ENCODE measurements around the gene GOLGA5. TPM values are rescaled to one million over a fixed set of nuclear protein-coding genes. Genes with fewer than 3 reads are reported as not detected.

GOLGA5 gene
- total and polyA plus RNA-seq, 2 donors (not counting 3 experiments of a cell fraction or from before 2014, with no cell fraction given) = 16.3 to 28.9 TPM

DNA sequence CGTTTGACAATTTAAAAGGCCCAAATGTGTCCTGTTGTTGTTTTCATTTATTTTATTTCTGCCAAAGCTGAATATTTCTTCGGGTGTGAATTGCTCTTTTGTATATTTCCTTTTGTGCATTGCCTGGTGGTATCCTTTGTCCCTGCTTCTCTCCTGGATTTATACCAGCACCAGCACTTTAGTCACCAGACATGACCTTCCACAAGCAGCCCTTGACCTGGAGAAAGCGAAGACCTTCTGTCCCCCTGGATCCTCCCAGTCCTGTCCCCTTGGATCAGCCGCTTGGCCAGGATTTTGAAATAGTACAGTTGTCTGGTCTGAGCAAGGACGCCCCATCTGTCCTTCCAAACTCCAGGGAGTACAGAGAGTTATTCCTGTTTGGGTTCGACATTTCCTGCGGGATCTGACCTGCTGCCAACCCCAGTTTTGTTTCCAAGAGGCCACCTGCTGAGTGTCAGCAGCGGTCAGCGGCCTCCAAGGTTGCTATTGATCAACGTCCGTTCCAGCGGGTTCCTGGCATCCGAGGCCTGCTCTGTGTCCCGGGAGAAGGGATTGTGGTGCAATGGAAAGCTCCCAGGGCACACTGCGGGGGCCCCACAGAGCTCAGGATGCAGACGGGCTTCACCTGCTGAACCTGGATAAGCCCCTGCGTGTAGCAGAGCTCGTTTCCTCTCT is 83.8 kb downstream of the GOLGA5 start:
- Histone ChIP-seq H3K9me1 (replicated peaks; ENCODE audit: control insufficient read depth, extremely low read depth, insufficient read depth, low read length) (no peaks in the 10 kb centered on the region), H3K27me3 (ENCODE audit: control insufficient read depth in 2 of 2, insufficient read depth in 2 of 2, low read length in 2 of 2) (peaks cover 0 to 6% of the 10 kb centered on the region in 2 experiments), H3K4me3 (replicated peaks in 1 of 3; ENCODE audit: insufficient read depth in 1 of 3, low read depth in 1 of 3, low read length in 3 of 3) (no peak overlapping the region), H3K9me3 (replicated peaks; ENCODE audit: control insufficient read depth, insufficient read depth, low read length) (no peaks in the 10 kb centered on the region), H3K27ac (ENCODE audit: insufficient read depth, low read depth, low read length) (no peak overlapping the region), H4K20me1 (replicated peaks; ENCODE audit: control insufficient read depth, extremely low read depth, insufficient read depth, low read length) (no peaks in the 10 kb centered on the region), H3K4me2 (ENCODE audit: insufficient read depth, low read length) (no peak overlapping the region), H3K9ac (replicated peaks; ENCODE audit: extremely low read depth, insufficient read depth, low read length) (no peak overlapping the region), H3K4me1 (ENCODE audit: control insufficient read depth, extremely low read depth, insufficient read depth, low read length) (no peaks in the 10 kb centered on the region), H3K36me3 (ENCODE audit: control insufficient read depth in 2 of 2, extremely low read depth in 1 of 2, insufficient read depth in 2 of 2, low read length in 2 of 2) (no peaks in the 10 kb centered on the region), H3K79me2 (ENCODE audit: control insufficient read depth, insufficient read depth, low read length) (no peaks in the 10 kb centered on the region), H2AFZ (ENCODE audit: low read depth, low read length) (no peak overlapping the region)
- BruUV-seq (replicated peaks) = no TSS peak
- ChIA-PET POLR2A (no interaction called here), CTCF (interaction anchor here (1.3 kb wide), 1 partner anchor 261 kb away, joined by 3 read pairs; no protein-coding TSS in a partner anchor)
- dilution Hi-C loops (cut with MboI; ENCODE audit: extremely low pct_ligation_motif_present, low sequenced_read_pairs) = no loop called here
- FAIRE-seq = no peak
- TF ChIP-seq, protein P1, sequence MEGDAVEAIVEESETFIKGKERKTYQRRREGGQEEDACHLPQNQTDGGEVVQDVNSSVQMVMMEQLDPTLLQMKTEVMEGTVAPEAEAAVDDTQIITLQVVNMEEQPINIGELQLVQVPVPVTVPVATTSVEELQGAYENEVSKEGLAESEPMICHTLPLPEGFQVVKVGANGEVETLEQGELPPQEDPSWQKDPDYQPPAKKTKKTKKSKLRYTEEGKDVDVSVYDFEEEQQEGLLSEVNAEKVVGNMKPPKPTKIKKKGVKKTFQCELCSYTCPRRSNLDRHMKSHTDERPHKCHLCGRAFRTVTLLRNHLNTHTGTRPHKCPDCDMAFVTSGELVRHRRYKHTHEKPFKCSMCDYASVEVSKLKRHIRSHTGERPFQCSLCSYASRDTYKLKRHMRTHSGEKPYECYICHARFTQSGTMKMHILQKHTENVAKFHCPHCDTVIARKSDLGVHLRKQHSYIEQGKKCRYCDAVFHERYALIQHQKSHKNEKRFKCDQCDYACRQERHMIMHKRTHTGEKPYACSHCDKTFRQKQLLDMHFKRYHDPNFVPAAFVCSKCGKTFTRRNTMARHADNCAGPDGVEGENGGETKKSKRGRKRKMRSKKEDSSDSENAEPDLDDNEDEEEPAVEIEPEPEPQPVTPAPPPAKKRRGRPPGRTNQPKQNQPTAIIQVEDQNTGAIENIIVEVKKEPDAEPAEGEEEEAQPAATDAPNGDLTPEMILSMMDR (IDR thresholded peaks at IDR 0.05; ENCODE audit: extremely low read depth in 1 of 2, insufficient read depth in 1 of 2, low read depth in 1 of 2, low read length in 2 of 2) = no peak
- no peak for TF ChIP-seq MYC (IDR thresholded peaks at IDR 0.05; ENCODE audit: low read depth, low read length)
- TF ChIP-seq GATA2 (IDR thresholded peaks at IDR 0.05; ENCODE audit: insufficient read depth, insufficient read length, low read depth, low read length) = no peak
- TF ChIP-seq POLR2A (IDR thresholded peaks at IDR 0.05; ENCODE audit: low read depth, low read length) = no peak
- TF ChIP-seq POLR2AphosphoS5 (IDR thresholded peaks at IDR 0.05; ENCODE audit: insufficient read depth, low read depth, low read length) = no peak
- no peak for TF ChIP-seq EZH2 (IDR thresholded peaks at IDR 0.05; ENCODE audit: borderline replicate concordance, low read depth, low read length, severe bottlenecking)
- TF ChIP-seq MAX (IDR thresholded peaks at IDR 0.05; ENCODE audit: insufficient read depth, insufficient read length) = no peak
- no peak for TF ChIP-seq JUN (IDR thresholded peaks at IDR 0.05; ENCODE audit: borderline replicate concordance, insufficient read depth, insufficient read length, low read depth)
- TF ChIP-seq FOS (IDR thresholded peaks at IDR 0.05; ENCODE audit: borderline replicate concordance, insufficient read depth, low read length) = no peak
- intact Hi-C loops (cut with micrococcal nuclease) = no loop called here
- DNase-seq (ENCODE audit: low read depth, low spot score) = peak; percentile 67

Data from endothelial cell of umbilical vein (primary cell).